T follicular helper cell (primary cell): Measurements from ENCODE around the gene SLC8A3.
"Not testable (repeated sequence)": the region's sequence is repeated elsewhere in the genome, so short reads cannot be mapped to it uniquely, and the experiment has no call there.

Source experiments
- DNase-seq: peaks from one replicate; pipeline ENCODE4 v3.0.0-alpha.2; 2020; ENCODE audit warnings: low read depth
- total RNA-seq, 2 experiments: gene quantifications; one replicate each; lab custom pipeline; 2026; lab: John Stamatoyannopoulos, UW

The SLC8A3 gene
- 0 reads per million in 2 experiments for total RNA-seq

- DNase-seq, result no peak
Measured at GRCh38 chr14:70188659-70189455, at the start of gene SLC8A3. SLC8A3 (minus strand) TSS chr14:70188951; CDS start chr14:70168422, 20,529 bp downstream.

DNA sequence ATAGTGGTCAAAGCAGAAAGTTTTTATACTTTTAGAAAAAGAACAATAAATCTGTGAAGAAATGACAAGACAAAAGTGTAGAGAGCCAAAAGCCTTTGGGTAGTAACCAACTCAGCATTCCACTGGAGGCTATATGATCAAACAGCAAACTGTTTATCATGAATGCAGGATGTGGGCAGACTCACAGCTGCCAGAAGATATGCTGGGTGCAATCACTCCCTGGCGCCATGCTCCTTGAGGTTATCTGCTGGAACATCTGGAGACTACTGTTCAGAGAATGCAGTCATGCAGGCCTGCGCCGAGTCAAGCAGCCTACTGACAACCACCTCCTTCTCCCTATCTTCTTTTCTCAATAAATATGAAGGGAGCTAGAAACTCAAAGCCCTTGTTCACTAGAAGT lies 49.0 kb upstream of the SLC8A3 start:
- no peak for DNase-seq

- DNase-seq, result no peak
Measured at GRCh38 chr14:70234066-70234950, 45.6 kb upstream of the SLC8A3 start.

DNA sequence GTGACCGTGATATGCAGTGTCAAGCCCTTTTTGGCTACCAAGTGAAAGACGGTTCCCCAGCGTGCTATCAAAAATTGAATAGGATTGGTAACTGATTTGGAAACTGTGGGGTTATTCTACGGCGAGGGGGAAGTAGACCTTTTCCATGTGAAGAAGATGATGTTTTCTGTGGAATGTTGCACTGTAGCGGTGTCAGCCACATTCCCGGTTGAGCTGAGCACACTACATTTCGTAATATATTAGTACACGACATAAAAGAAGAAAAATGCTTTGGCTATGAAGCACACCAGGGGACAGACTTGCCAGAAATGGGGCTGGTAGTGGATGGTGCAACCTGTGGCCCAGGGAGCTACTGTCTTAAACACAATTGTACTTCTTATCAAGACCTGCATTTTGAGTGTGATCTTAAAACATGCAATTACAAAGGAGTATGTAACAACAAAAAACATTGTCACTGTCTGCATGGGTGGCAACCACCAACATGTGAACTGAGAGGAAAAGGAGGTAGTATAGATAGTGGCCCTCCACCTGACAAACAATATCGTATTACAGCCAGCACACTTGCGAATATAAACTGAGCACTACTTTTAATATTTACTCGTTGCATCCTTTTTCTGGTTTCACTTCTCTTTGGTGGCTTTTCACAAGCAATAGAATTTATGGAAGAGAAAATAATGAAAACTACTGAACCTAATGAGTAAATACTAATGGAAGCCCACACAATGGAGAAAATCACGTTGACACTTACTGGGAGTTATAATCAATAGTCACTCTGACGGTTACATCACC lies 43.2 kb upstream of the SLC8A3 start:
- not testable (repeated sequence) for DNase-seq

- DNase-seq, result not testable (repeated sequence)
Measured at GRCh38 chr14:70229877-70230640, 41.3 kb upstream of the SLC8A3 start.

- no peak for DNase-seq
Measured at GRCh38 chr14:70213721-70214282, 25.1 kb upstream of the SLC8A3 start.

- no peak for DNase-seq
Measured at GRCh38 chr14:70212752-70213151, 24.0 kb upstream of the SLC8A3 start.

GRCh38 chr14:70208380-70208779 lies 19.6 kb upstream of the SLC8A3 start:
- no peak for DNase-seq

DNA sequence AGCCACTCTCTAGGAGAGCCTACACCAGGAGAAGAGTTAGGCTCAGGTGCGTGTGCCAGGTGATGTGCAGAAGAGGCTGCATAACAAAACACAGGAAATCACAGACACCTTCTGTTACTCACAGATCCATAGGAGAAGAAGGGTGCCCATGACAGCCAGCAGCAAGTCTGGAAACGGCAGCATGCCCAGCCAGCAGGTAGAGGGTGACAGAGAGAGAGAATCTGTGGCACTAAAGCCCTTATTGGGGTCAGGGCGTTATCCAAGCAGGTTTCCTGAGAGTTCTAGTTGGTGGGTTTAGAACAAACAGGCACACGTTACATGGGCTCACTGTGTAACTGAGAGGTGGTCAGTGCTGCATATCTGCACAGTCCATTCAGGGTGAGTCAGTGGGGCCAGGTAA lies 14.9 kb upstream of the SLC8A3 start:
- DNase-seq, result no peak

- DNase-seq, result no peak
Measured at GRCh38 chr14:70201994-70202393, 13.2 kb upstream of the SLC8A3 start.

GRCh38 chr14:70193396-70193795 lies 4.6 kb upstream of the SLC8A3 start:
- DNase-seq, result no peak

DNA sequence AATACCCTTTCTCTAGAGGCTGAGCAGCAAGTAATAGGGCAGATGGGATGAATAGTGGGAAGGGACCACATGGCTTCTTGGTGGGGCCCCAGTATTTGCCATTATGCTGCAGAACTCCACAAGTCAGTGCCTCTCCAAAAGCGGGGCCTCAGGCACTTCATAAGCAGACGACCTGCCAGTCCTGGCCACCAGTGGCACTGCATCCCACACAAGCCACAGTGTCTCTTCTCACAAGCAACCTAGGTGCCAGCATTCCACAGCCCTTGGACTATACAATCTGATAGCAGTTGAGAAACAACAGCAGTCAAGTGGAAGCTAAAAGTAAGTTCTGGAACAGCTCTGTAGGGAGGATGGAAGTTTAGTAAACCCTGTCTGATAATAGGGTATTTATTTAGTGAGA lies 4.2 kb upstream of the SLC8A3 start:
- DNase-seq, result no peak

DNA sequence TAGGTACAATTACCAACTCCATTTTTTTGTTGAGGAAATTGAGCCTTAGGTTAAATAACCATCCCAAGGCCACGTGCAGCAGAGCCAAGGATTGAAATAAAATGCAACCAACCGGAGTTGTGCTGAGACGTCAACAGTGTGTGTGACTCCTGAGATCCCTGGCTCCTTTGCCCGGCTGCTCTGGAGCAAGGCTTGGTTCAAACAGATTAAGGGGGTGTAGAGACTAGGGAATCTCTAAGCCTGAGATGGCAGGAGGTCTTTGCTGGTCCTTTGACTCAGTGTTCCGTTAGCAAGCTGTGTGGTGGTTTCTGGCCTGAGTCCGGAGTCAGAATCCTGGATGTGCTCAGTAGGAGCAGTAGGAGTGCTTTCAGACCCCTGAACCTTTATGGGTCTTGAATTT lies 1.4 kb upstream of the SLC8A3 start:
- no peak for DNase-seq

DNA sequence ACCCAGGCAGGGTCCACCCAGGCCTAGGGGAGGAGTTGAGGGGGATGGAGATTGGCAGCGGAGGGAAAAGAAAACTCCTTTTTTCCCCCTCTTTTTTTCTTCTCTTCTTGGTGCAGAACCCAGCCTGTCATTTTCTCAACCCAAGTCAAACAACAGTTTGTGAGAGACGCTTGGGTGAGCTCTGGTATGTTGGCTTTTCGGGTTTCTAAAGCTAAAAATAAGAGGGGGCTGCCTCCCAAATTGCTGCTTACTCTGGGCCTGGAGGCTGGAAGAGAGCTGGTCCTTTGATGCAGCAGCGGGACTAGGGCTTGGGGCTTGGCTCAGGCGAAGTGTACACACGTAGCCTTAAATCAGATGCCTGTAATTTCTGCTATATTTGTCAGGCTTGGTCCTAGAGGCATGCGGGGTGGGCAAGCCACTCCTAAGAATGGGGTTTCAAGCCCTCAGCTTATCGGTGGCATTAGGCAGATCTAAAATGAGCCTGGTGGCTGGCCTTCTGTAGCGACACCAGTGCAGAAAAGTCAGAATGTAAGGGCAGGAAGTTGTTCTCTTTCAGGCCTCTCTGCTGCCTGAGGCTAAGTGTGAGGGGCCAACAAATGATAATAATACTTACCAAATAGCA lies 816 bp upstream of the SLC8A3 start:
- no peak for DNase-seq

DNA sequence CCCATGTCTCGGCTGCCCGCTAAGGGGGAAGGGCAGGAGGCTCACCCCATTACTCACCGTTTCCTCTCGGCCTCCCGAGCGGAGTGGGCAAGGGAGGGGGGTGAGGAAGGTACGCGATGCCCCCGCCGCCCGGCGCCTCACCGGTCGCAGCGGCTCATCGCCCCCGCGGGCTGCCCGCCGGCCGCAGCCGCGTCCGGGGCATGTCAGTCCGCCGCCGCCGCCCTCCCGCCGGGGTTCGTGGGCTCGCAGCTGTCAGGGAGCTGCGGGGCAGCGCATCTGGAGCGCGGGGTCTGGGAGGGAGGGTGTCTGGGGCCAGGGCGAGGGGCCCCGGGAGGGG lies 461 bp downstream of the SLC8A3 start:
- no peak for DNase-seq

DNA sequence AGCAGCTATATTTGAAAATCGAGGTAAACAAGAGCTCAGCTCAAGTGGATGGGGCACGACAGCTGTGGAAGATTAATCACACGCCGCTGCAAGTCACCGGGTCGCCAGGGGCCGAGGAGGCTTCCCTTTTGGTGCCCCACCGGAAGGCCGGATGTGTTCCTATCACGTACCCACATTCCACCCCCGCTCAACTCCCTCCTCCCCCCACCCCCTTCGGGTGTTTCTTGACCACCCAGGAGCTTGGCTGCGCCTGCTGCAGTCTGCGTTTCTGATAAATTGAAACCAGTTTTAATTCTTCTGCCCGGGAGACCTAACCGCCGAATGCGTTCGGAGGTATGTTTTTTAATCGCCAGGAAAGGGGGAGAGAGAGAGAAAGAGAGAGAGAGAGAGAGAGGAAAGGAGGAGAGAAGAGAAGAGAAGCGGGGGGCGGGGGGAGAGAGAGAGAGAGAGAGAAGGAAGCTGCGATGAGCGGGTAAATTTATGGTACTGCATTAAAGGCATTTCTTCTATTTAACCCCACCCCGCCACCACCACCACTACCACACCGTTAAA lies 1.8 kb downstream of the SLC8A3 start:
- no peak for DNase-seq

DNA sequence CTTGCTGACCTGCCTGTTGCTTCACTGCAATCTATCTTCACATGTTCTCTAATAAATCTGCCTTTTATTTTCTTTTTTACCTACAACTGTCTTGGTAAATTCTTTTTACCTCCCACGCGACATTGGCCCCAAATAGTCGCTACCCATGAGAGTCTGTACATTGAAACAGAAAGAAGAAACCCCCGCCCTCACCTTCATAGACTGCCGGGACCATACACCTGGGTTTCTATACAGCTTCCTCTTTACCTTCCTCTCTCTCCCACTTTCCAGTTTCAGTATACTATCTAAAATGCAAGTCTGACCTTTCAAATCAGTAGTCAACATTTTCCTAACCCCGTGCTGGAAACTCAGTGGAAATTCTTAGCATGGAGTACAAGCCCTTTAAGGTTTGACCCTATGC lies 4.8 kb downstream of the SLC8A3 start:
- DNase-seq, result no peak

DNA sequence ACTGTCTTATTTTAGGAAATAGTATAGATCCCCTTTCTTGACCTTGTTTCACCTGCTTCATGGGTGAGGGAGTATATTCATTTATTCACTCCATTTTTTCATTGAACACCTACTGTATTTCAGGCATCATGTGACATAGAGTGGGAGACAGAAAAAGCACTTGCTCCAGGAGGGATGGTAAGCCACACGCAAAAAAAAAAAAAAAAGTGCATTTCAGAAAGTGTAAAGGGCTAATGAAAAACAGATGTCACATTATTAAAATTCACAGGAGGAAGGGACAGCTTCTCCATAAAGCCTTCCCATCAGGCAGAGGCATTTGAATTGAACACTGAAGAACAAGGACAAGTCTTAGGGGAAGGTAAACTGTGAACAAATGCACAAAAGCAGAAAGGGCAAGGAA lies 7.5 kb downstream of the SLC8A3 start:
- DNase-seq, result no peak

- no peak for DNase-seq
Measured at GRCh38 chr14:70180718-70181117, 8.0 kb downstream of the SLC8A3 start.

DNA sequence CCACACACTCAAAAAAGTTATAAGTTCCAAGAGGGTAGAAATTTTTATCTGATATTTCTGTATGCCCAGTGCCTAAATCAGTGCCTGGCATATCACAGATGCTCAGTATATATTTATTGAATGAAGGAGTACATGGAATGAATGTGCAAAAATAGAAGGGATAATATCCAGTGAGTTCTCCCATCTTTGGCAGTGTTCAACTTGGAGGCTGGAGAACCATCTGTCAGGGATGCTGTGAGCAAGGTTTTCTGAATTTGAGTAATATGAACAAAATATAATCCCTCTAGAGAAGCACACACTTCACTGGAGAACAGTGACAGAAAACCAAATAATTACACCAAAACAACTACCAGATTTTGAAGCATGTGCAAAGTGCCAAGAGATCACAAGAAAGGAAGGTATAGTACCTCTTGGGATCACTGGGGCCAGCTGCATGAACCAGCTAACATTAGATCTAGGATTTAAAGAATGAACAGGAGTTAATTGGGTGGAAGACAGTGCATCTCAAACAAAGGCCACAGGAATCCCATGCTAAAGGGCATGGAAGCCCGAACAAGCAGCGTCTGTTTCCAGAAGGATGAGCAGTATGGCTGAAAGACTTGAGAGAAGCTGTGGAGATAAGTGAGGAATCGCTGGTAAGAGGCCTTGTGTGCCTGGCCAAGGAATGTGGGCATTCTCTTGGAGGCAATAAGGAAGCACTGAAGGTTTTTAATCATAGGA lies 11.5 kb downstream of the SLC8A3 start:
- DNase-seq, result no peak
